K562 (cell line): Measurements from ENCODE around the gene MAD1L1. TPM values are rescaled to one million over a fixed set of nuclear protein-coding genes. Genes with fewer than 3 reads are reported as not detected.
A peak's percentile ranks its signal among the peaks of the same experiment; 100 is the strongest.

ENCODE experiments used
- ATAC-seq: fragments of 200-7000 bp; cut with Tn5 transposase; 3 replicates; pipeline ENCODE4 v1.9.1; 2020; ENCODE audit warnings: moderate library complexity
- BruUV-seq: library from RNA; stranded (reverse); fragments of 400-500 nt; replicated peaks from 2 replicates; lab custom pipeline; 2021; lab: Mats Ljungman, UMichigan
- CTCF ChIA-PET: fragments of 300-600 bp; formaldehyde crosslinking; extraction: SDS; loops from one replicate; lab custom pipeline; 2021; ENCODE audit warnings: low intra/inter-chr PET ratio; lab: Yijun Ruan, JAX
- POLR2A ChIA-PET: fragments of 300-600, 350-650 bp; sonication (Branson Sonifier 250); formaldehyde crosslinking; extraction: SDS; loops from one replicate; lab custom pipeline; 2021; ENCODE audit warnings: antibody characterized with exemption, inconsistent platforms; lab: Yijun Ruan, JAX
- DNase-seq, 4 experiments: peaks; one replicate each; pipeline versions ENCODE4 v3.0.0 to v3.0.0-alpha.2; 2011 to 2018; ENCODE audit warnings: low spot score in 3 of 4, mixed read lengths in 3 of 4; ENCODE audit errors: extremely low read depth in 1 of 4
- FAIRE-seq: peaks from 2 replicates; lab custom pipeline; 2011; peaks lifted over from hg19 to GRCh38; lab: Jason Lieb, UNC
- H2AFZ ChIP-seq: 2 replicates; pipeline ENCODE4 v1.6.0; 2011; ENCODE audit warnings: low read depth, low read length, control low read depth, inconsistent platforms
- H3K27ac ChIP-seq: fragments of 200-600 bp; 3 replicates; pipeline ENCODE4 v1.8.0; 2011; ENCODE audit warnings: low read depth, mild to moderate bottlenecking, control low read depth, inconsistent platforms, low read length, moderate library complexity, mixed read lengths; ENCODE audit errors: extremely low read depth
- H3K27me3 ChIP-seq, 2 experiments: fragments of 300-600 bp in 1 of 2; 2 replicates in 1 of 2; 3 replicates in 1 of 2; pipeline versions ENCODE4 v1.6.0 to v1.8.0; 2011; ENCODE audit warnings: inconsistent platforms in 2 of 2, low read length in 2 of 2, mild to moderate bottlenecking in 1 of 2, mixed read lengths in 1 of 2, moderate library complexity in 1 of 2; ENCODE audit not compliant: control insufficient read depth in 2 of 2, insufficient read depth in 2 of 2
- H3K36me3 ChIP-seq: fragments of 300-600 bp; 3 replicates; pipeline ENCODE4 v1.8.0; 2011; ENCODE audit warnings: mild to moderate bottlenecking, low read length, inconsistent platforms; ENCODE audit not compliant: control insufficient read depth, insufficient read depth
- H3K4me1 ChIP-seq, 2 experiments: fragments of 200-600 bp in 1 of 2; replicated peaks in 1 of 2; 2 replicates in 1 of 2; 3 replicates in 1 of 2; pipeline versions ENCODE4 v1.5.1 to v1.8.0; 2011; ENCODE audit warnings: inconsistent platforms in 2 of 2, low read length in 2 of 2, mild to moderate bottlenecking in 1 of 2, mixed read lengths in 1 of 2, moderate library complexity in 1 of 2; ENCODE audit not compliant: control insufficient read depth in 2 of 2, insufficient read depth in 2 of 2
- H3K4me2 ChIP-seq: 2 replicates; pipeline ENCODE4 v1.6.1; 2011; ENCODE audit warnings: low read length, control low read depth, inconsistent platforms, mixed read lengths; ENCODE audit not compliant: insufficient read depth
- H3K4me3 ChIP-seq: fragments of 200-600 bp; sonication (generic), shearing (Covaris generic); 2 replicates; pipeline ENCODE4 v1.5.1; 2016; ENCODE audit warnings: control low read depth, inconsistent platforms
- H3K79me2 ChIP-seq: fragments of 200-600 bp; 3 replicates; pipeline ENCODE4 v1.8.0; 2011; ENCODE audit warnings: low read length, inconsistent platforms; ENCODE audit not compliant: control insufficient read depth, insufficient read depth
- H3K9ac ChIP-seq, 2 experiments: 2 replicates each; pipeline versions ENCODE4 v1.6.0 to v1.6.1; 2011; ENCODE audit warnings: low read depth in 2 of 2, low read length in 2 of 2, control low read depth in 1 of 2, inconsistent platforms in 1 of 2, mild to moderate bottlenecking in 1 of 2, mixed read lengths in 1 of 2; ENCODE audit not compliant: insufficient read depth in 1 of 2
- H3K9me1 ChIP-seq: one replicate; pipeline ENCODE4 v1.6.0; 2011; ENCODE audit warnings: inconsistent platforms, mild to moderate bottlenecking, low read length, moderate library complexity; ENCODE audit not compliant: control insufficient read depth, insufficient read depth
- H3K9me3 ChIP-seq: replicated peaks from 2 replicates; pipeline ENCODE4 v1.5.1; 2011; ENCODE audit warnings: low read depth, low read length, inconsistent platforms; ENCODE audit not compliant: control insufficient read depth, insufficient read depth
- H4K20me1 ChIP-seq: replicated peaks from 2 replicates; pipeline ENCODE4 v1.6.1; 2011; ENCODE audit warnings: low read length, inconsistent platforms, mixed read lengths; ENCODE audit not compliant: control insufficient read depth, insufficient read depth
- CC2D1A ChIP-seq: fragments of 450-650 bp; IDR thresholded peaks from 2 replicates; pipeline ENCODE4 v1.6.1; 2017; ENCODE audit warnings: mild to moderate bottlenecking
- RBBP5 ChIP-seq: fragments of 200-600 bp; sonication (generic); IDR thresholded peaks from 2 replicates; pipeline ENCODE4 v1.6.1; 2012; ENCODE audit warnings: borderline replicate concordance, mild to moderate bottlenecking, low read length, control low read depth, inconsistent platforms; ENCODE audit not compliant: insufficient read depth, poor library complexity, severe bottlenecking
- TSC22D4 ChIP-seq: fragments of 450-650 bp; IDR thresholded peaks from 2 replicates; pipeline ENCODE4 v1.6.1; 2016; ENCODE audit warnings: missing genetic modification characterization, missing biosample characterization, control low read depth
- ZNF445 ChIP-seq: fragments of 250-450 bp; sonication (Bioruptor Pico); IDR thresholded peaks from 2 replicates; pipeline ENCODE4 v1.4.0; 2020; ENCODE audit warnings: low read depth, mild to moderate bottlenecking, moderate library complexity
- ZNF592 ChIP-seq: fragments of 450-650 bp; IDR thresholded peaks from 2 replicates; pipeline ENCODE4 v1.6.1; 2017; ENCODE audit warnings: antibody characterized with exemption, mild to moderate bottlenecking
- ZNF77 ChIP-seq: fragments of 250-450 bp; sonication (Bioruptor Pico); IDR thresholded peaks from 2 replicates; pipeline ENCODE4 v1.5.0; 2020
- WGBS: fragments of 100-300 bp; shearing (Covaris generic); methylation state at CpG from one replicate; pipeline ENCODE4 v1.1.6; 2016; ENCODE audit warnings: low coverage, mixed read lengths; ENCODE audit not compliant: insufficient coverage; ENCODE audit errors: missing lambda C conversion rate; 5-methylcytosine and 5-hydroxymethylcytosine counted together
- in situ Hi-C: fragments of 300-500 bp; cut with MboI; formaldehyde crosslinking; loops from 4 replicates; pipeline ENCODE4 v1.15.0; 2018; ENCODE audit warnings: inconsistent platforms, mixed read lengths
- intact Hi-C: fragments of 100-400 bp; cut with micrococcal nuclease; formaldehyde crosslinking; loops from 2 replicates; pipeline ENCODE4 v1.14.2; 2022
- polyA plus RNA-seq, 8 experiments: library from polyadenylated mRNA; depleted of rRNA in 4 of 8; stranded (reverse) in 5 of 8; unstranded in 3 of 8; fragments of >200 nt; fragmentation: Nextera tagmentation in 2 of 8; fragmentation: Illumina TruSeq in 1 of 8; extraction: Ambion mirVana in 2 of 8; extraction: Trizol in 1 of 8; gene quantifications; 2 replicates each; pipeline versions ENCODE4 v1.2.1 to v1.2.3, GENCODE V29; 2011 to 2014; ENCODE audit warnings: inconsistent platforms in 1 of 8, missing spikeins in 1 of 8
- total RNA-seq, 7 experiments: library from RNA; depleted of rRNA in 6 of 7; stranded (reverse); fragments of >200 nt in 6 of 7; fragmentation: Illumina TruSeq in 2 of 7; extraction: Trizol in 2 of 7; gene quantifications; 2 replicates each; pipeline versions ENCODE4 v1.2.1 to v1.2.3, GENCODE V29; 2011 to 2021; ENCODE audit warnings: low replicate concordance in 1 of 7
- TF ChIP-seq, protein P1 (sequence below), 2 experiments: fragments of 450-650 bp; IDR thresholded peaks; 2 replicates each; pipeline ENCODE4 v1.6.1; 2018; ENCODE audit warnings: mild to moderate bottlenecking in 2 of 2, low read depth in 1 of 2; ENCODE audit not compliant: partially characterized antibody in 2 of 2
- TF ChIP-seq, protein P2 (sequence below), 2 experiments: fragments of 450-650 bp; IDR thresholded peaks; 2 replicates each; pipeline ENCODE4 v1.6.1; 2016
- TF ChIP-seq, protein P3 (sequence below): fragments of 450-650 bp; IDR thresholded peaks from 2 replicates; pipeline ENCODE4 v1.6.1; 2018; ENCODE audit warnings: mild to moderate bottlenecking, low read depth; ENCODE audit not compliant: partially characterized antibody

MAD1L1 gene
- total and polyA plus RNA-seq, 9 of the 15 experiments (the other 6 are each of a cell fraction or from before 2014, with no cell fraction given): 1.7 to 89.7 (median 18.0) TPM

- peaks cover 0 to 31% of the 10 kb centered on the region in 2 experiments; a peak in 2 of 5 replicates for H3K4me1 ChIP-seq
- no TSS peak for BruUV-seq
- H3K4me3 ChIP-seq: no peak overlapping the region
- CTCF ChIA-PET: no interaction called here
- H4K20me1 ChIP-seq: no peaks in the 10 kb centered on the region
- H2AFZ ChIP-seq: no peak overlapping the region
- H3K27me3 ChIP-seq: no peaks in the 10 kb centered on the region
- intact Hi-C loops (no loop called here), in situ Hi-C loops (no loop called here)
- H3K79me2 ChIP-seq: no peaks in the 10 kb centered on the region
- H3K36me3 ChIP-seq: peaks cover 6% of the 10 kb centered on the region; the same call in 2 of the 3 replicates
- H3K27ac ChIP-seq: no peak overlapping the region
- WGBS: 97% methylated on average over 56 of the region's 66 CpGs
- FAIRE-seq (no peak), DNase-seq (no peak), ATAC-seq (no peak)
- POLR2A ChIA-PET: no interaction called here
- no peaks in the 10 kb centered on the region for H3K9me1 ChIP-seq
- H3K9me3 ChIP-seq: peaks cover 19% of the 10 kb centered on the region
- H3K9ac ChIP-seq: no peak overlapping the region
- no peak overlapping the region for H3K4me2 ChIP-seq
- TF ChIP-seq TSC22D4 (tag): no peak
- no peak for TF ChIP-seq ZNF592
- TF ChIP-seq RBBP5: no peak
- TF ChIP-seq, protein P1, sequence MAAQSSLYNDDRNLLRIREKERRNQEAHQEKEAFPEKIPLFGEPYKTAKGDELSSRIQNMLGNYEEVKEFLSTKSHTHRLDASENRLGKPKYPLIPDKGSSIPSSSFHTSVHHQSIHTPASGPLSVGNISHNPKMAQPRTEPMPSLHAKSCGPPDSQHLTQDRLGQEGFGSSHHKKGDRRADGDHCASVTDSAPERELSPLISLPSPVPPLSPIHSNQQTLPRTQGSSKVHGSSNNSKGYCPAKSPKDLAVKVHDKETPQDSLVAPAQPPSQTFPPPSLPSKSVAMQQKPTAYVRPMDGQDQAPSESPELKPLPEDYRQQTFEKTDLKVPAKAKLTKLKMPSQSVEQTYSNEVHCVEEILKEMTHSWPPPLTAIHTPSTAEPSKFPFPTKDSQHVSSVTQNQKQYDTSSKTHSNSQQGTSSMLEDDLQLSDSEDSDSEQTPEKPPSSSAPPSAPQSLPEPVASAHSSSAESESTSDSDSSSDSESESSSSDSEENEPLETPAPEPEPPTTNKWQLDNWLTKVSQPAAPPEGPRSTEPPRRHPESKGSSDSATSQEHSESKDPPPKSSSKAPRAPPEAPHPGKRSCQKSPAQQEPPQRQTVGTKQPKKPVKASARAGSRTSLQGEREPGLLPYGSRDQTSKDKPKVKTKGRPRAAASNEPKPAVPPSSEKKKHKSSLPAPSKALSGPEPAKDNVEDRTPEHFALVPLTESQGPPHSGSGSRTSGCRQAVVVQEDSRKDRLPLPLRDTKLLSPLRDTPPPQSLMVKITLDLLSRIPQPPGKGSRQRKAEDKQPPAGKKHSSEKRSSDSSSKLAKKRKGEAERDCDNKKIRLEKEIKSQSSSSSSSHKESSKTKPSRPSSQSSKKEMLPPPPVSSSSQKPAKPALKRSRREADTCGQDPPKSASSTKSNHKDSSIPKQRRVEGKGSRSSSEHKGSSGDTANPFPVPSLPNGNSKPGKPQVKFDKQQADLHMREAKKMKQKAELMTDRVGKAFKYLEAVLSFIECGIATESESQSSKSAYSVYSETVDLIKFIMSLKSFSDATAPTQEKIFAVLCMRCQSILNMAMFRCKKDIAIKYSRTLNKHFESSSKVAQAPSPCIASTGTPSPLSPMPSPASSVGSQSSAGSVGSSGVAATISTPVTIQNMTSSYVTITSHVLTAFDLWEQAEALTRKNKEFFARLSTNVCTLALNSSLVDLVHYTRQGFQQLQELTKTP (IDR thresholded peaks at IDR 0.05; ENCODE audit: low read depth in 1 of 2, partially characterized antibody in 2 of 2): peak in 1 of 2 experiments; percentile 38
- TF ChIP-seq, protein P2, sequence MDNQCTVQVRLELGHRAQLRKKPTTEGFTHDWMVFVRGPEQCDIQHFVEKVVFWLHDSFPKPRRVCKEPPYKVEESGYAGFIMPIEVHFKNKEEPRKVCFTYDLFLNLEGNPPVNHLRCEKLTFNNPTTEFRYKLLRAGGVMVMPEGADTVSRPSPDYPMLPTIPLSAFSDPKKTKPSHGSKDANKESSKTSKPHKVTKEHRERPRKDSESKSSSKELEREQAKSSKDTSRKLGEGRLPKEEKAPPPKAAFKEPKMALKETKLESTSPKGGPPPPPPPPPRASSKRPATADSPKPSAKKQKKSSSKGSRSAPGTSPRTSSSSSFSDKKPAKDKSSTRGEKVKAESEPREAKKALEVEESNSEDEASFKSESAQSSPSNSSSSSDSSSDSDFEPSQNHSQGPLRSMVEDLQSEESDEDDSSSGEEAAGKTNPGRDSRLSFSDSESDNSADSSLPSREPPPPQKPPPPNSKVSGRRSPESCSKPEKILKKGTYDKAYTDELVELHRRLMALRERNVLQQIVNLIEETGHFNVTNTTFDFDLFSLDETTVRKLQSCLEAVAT (IDR thresholded peaks at IDR 0.05): peak in 1 of 2 experiments; percentile 90; a peak in 2 of 4 replicates
- TF ChIP-seq ZNF445 (CRISPR knock-in tag): peak; percentile 98
- TF ChIP-seq, protein P3, sequence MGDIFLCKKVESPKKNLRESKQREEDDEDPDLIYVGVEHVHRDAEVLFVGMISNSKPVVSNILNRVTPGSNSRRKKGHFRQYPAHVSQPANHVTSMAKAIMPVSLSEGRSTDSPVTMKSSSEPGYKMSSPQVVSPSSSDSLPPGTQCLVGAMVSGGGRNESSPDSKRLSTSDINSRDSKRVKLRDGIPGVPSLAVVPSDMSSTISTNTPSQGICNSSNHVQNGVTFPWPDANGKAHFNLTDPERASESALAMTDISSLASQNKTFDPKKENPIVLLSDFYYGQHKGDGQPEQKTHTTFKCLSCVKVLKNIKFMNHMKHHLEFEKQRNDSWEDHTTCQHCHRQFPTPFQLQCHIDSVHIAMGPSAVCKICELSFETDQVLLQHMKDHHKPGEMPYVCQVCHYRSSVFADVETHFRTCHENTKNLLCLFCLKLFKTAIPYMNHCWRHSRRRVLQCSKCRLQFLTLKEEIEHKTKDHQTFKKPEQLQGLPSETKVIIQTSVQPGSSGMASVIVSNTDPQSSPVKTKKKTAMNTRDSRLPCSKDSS: peak; percentile 92
- no peak for TF ChIP-seq ZNF77
- TF ChIP-seq CC2D1A: peak; percentile 53; the same call in 1 of the 2 replicates
These were observed 172.6 kb downstream of the MAD1L1 start for GRCh38 chr7:2059964-2060700.
